Muscle of leg (tissue), 11 donors: ENCODE data around the gene TNKS2. TPM values are rescaled to one million over a fixed set of nuclear protein-coding genes. Genes with fewer than 3 reads are reported as not detected.
"Not testable (repeated sequence)": the region's sequence is repeated elsewhere in the genome, so short reads cannot be mapped to it uniquely, and the experiment has no call there.

Experiments used
- DNase-seq: peaks from one replicate; pipeline ENCODE4 v3.0.0; 2013
- H3K27ac ChIP-seq: one replicate; pipeline ENCODE4 v1.5.1; 2013; ENCODE audit warnings: mild to moderate bottlenecking, low read length, control low read depth
- H3K27me3 ChIP-seq: one replicate; pipeline ENCODE4 v1.6.1; 2013; ENCODE audit warnings: low read length; ENCODE audit not compliant: control insufficient read depth, insufficient read depth
- H3K36me3 ChIP-seq: one replicate; pipeline ENCODE4 v1.6.1; 2013; ENCODE audit warnings: low read length; ENCODE audit not compliant: control insufficient read depth, insufficient read depth
- H3K4me1 ChIP-seq: one replicate; pipeline ENCODE4 v1.6.1; 2013; ENCODE audit warnings: low read length; ENCODE audit not compliant: control insufficient read depth, insufficient read depth
- H3K4me3 ChIP-seq: one replicate; pipeline ENCODE4 v1.5.1; 2013; ENCODE audit warnings: low read length, control low read depth
- H3K9me3 ChIP-seq: replicated peaks from 2 replicates; pipeline ENCODE4 v1.6.1; 2013; ENCODE audit warnings: low read depth, low read length; ENCODE audit not compliant: control insufficient read depth
- WGBS: methylation state at CpG from one replicate; pipeline ENCODE4 v1.1.5; 2013; ENCODE audit warnings: missing lambda C conversion rate; ENCODE audit not compliant: insufficient coverage; 5-methylcytosine and 5-hydroxymethylcytosine counted together
- polyA plus RNA-seq, 8 donors: library from polyadenylated mRNA; unstranded; fragments of 120-200 nt; gene quantifications; one replicate each; pipeline versions ENCODE4 v1.2.1 to v1.2.3, GENCODE V29; 2013; ENCODE audit warnings: inconsistent platforms in 1 of 8, low replicate concordance in 1 of 8; ENCODE audit not compliant: insufficient read length in 8 of 8, insufficient read depth in 1 of 8
- total RNA-seq: library from RNA; stranded (reverse); fragments of 120-200 nt; gene quantifications from one replicate; pipeline ENCODE4 v1.2.4, GENCODE V29; 2013

Gene TNKS2
- total and polyA plus RNA-seq, 9 donors: 23.0 to 42.0 (median 33.4) TPM

DNA sequence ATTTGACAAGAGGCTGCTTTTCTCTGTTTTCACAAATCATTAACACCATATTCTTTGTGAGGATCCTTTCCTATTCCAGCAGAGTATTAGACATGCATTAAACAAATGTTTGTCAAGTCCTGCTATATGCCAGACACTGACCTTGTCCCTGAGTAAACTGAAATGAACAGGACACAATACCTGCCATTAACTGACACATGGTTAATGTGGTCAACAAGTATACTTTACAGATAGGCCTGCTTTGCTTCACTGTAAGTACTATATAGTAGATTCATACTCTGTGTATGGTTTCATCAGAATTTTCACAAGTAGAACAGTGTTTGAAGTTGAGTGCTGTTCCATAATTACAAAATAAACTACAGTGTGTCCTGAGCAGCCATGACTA lies 5.9 kb downstream of the TNKS2 start:
- H3K27me3 ChIP-seq: no peaks in the 10 kb centered on the region
- no peak for DNase-seq
- H3K4me3 ChIP-seq: no peak overlapping the region
- peaks cover 7% of the 10 kb centered on the region for H3K36me3 ChIP-seq
- no peak overlapping the region for H3K27ac ChIP-seq
- H3K4me1 ChIP-seq: no peaks in the 10 kb centered on the region
- H3K9me3 ChIP-seq: no peaks in the 10 kb centered on the region

DNA sequence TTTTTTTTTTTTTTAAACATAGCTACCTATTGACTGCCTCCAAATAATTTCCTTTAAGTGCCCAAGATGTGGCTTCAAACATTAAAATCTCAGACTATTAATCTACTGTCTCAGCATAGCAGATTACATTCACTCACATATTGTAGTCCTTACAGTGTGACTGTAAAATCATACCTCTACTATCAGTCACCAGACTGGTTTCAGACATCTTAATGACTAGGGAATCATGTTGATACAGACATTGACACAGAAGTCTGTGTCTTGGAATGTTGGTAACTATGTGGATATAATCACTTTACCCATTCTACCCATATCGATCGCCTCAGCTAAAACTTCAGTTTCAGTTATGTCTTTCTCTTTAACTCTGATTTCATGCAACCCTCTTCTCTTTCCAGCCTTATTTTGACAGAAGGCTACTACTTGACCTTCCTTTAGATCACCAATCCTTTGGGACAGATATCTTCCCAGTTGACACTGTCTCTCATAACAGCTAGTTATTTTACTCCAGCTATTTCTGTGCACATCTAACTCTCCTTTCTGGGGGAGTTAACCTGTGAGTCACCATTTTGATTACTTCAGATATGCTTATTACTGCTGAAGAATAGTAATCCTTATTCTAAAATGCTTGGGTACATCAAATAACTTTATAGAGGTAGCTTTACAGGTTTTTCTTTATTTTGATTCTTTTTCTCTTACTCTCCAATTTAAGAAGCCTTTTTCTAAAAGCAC lies 7.0 kb downstream of the TNKS2 start:
- H3K36me3 ChIP-seq: peaks cover 7% of the 10 kb centered on the region
- no peak for DNase-seq
- no peaks in the 10 kb centered on the region for H3K9me3 ChIP-seq
- no peaks in the 10 kb centered on the region for H3K4me1 ChIP-seq
- no peak overlapping the region for H3K27ac ChIP-seq
- 100% methylated on average over 2 of the region's 2 CpGs for WGBS
- H3K4me3 ChIP-seq: no peak overlapping the region
- H3K27me3 ChIP-seq: no peaks in the 10 kb centered on the region

DNA sequence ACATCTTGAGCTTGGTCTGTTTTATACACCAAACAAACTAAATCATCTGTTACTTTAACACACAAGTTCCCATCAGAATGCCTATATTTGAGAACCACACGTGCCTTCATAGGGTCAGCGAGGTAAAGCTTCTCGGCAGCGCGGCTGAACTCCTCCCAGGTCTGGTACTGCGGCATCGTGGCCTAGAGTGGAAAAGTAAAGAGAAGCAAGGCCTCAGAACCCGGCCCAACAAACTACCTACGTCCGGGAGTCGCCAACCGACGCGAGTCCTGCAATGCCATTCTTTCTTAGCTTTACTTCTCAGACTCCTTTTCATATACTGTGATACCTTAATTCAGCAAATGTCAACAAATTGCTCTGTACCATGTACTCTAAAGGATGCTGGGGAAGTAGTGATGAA lies 9.0 kb downstream of the TNKS2 start:
- H3K27me3 ChIP-seq, H3K4me3 ChIP-seq, H3K36me3 ChIP-seq, H3K27ac ChIP-seq, DNase-seq, H3K9me3 ChIP-seq, H3K4me1 ChIP-seq: not testable (repeated sequence)
- WGBS: no CpG with 5 or more reads among the region's 14 CpGs

DNA sequence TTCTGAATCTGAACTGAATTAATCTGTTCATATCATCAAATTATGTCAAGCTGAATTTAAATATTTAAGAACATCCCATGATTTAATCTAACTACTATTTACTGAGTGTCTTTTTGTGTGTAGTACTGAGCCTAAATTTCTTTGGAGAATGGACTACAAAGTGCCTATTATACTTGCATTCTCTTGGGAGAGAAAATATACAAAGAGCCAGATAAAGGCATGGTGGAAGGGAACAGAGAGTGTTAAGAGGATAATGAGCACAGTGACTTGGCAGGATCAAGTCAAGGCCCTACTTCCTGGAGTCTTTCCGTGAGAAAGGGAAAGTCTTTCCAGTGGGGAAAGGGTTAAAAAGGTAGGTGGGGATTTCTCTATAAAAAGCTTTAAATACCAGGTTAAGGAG lies 15.0 kb downstream of the TNKS2 start:
- no peaks in the 10 kb centered on the region for H3K9me3 ChIP-seq
- H3K36me3 ChIP-seq: peaks cover 13% of the 10 kb centered on the region
- no peaks in the 10 kb centered on the region for H3K27me3 ChIP-seq
- H3K4me1 ChIP-seq: no peaks in the 10 kb centered on the region
- no peak overlapping the region for H3K4me3 ChIP-seq
- 86% methylated on average over 1 of the region's 1 CpG for WGBS
- no peak for DNase-seq
- no peak overlapping the region for H3K27ac ChIP-seq

DNA sequence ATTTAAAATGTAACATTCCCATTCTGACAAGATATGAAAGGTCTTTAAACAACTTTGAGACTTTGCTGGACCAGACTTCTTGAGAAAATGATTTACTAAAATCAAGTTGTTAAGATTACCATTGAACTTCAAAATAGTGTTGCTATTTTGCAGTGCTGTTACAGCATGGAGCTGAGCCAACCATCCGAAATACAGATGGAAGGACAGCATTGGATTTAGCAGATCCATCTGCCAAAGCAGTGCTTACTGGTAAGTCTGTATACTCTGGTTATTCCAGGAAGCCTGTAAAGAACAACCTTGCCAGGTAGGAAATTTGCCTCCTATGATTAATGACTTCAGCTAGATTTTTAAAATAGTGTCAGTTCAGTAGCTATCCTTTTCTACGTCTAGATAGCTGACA lies 18.8 kb downstream of the TNKS2 start:
- H3K27ac ChIP-seq: no peak overlapping the region
- H3K27me3 ChIP-seq: no peaks in the 10 kb centered on the region
- H3K4me3 ChIP-seq: no peak overlapping the region
- H3K36me3 ChIP-seq: peaks cover 31% of the 10 kb centered on the region
- no peak for DNase-seq
- WGBS: 75% methylated on average over 1 of the region's 2 CpGs
- no peaks in the 10 kb centered on the region for H3K9me3 ChIP-seq
- no peaks in the 10 kb centered on the region for H3K4me1 ChIP-seq

DNA sequence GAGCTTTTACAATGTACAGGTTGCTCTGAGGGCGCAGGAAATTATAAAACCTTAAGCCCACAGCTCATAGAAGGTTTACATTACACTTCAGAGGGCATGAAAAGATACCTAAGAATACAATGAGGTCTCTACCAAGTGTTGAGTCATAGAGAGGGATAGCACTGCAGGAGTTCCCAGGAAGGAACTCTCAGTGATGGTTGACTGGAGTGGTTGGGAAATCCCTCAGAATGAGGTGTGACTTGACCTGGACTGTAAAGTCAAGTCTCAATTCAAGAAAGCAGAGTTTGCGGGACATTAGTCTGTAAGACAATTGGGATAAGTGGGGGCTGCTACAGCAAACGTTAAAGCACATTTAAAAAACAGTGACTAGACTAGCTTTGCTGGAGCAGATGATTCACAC lies 21.9 kb downstream of the TNKS2 start:
- H3K27me3 ChIP-seq: no peaks in the 10 kb centered on the region
- no peak for DNase-seq
- H3K36me3 ChIP-seq: peaks cover 48% of the 10 kb centered on the region
- H3K9me3 ChIP-seq: no peaks in the 10 kb centered on the region
- H3K4me3 ChIP-seq: no peak overlapping the region
- H3K4me1 ChIP-seq: no peaks in the 10 kb centered on the region
- H3K27ac ChIP-seq: no peak overlapping the region
- WGBS: 74% methylated on average over 2 of the region's 3 CpGs

DNA sequence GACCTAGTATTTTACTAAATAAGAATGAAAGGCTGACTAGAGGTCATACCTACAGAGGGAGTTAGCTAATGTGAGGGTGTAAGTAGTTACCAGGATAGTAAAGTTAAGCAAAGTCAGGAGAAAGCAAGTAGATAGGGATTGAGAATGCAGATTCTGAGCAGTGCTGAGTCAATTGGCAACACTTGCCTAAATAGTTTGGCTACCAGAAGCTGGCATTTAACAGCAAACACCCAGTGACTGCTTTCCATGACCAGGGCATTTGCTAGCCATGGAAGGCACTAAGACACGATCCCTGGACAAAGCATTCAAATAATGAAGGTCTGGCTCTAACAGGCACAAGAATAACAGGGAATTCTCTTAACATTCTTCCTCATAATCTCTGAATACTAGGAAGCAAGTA lies 25.9 kb downstream of the TNKS2 start:
- H3K4me3 ChIP-seq: no peak overlapping the region
- no peaks in the 10 kb centered on the region for H3K9me3 ChIP-seq
- no CpG with 5 or more reads among the region's 1 CpG for WGBS
- no peak for DNase-seq
- H3K36me3 ChIP-seq: peaks cover 41% of the 10 kb centered on the region
- no peaks in the 10 kb centered on the region for H3K27me3 ChIP-seq
- H3K27ac ChIP-seq: no peak overlapping the region
- H3K4me1 ChIP-seq: no peaks in the 10 kb centered on the region

DNA sequence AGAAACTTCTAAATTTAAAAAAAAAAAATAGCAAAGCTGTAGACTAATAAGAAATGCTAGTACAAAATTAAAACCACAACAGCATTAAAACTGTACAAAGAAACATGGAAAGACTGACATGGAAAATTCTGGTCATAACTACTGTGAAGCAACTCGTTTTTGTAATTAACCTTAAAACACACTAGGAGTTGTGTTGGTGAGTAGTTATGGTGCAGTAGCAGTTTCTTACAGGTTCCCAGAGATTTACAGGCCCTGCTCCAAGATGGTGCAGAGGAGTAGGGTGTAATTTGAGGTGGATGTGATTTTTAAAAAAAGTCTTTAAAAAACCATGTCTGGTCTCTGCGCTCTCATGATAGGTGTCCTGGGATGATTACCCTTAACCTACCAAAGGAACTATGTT lies 31.0 kb downstream of the TNKS2 start:
- Histone ChIP-seq H3K4me1 (no peaks in the 10 kb centered on the region), H3K4me3 (no peak overlapping the region), H3K27ac (no peak overlapping the region), H3K36me3 (peaks cover 16% of the 10 kb centered on the region), H3K9me3 (no peaks in the 10 kb centered on the region), H3K27me3 (no peaks in the 10 kb centered on the region)
- no peak for DNase-seq
- WGBS: no CpG with 5 or more reads among the region's 2 CpGs

DNA sequence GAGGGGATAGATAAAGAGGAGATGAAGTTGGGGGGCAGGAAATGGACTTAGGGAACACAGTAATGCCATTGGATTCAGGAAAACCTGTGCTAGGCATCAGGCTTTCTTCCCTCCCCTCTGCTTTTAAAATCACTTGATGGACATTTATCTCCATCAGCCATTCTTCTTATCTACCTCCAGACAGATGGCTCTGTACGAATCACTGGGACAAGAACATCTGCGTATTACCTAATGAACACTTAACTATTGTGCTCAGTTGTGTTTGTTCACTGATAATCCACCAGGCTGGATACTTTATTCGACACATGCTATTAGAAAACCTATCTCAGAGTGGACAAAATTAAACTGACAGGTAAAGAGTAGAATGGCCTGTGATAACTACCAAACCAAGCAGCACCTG lies 40.0 kb downstream of the TNKS2 start:
- Histone ChIP-seq H3K9me3 (no peaks in the 10 kb centered on the region), H3K27me3 (no peaks in the 10 kb centered on the region), H3K36me3 (peaks cover 31% of the 10 kb centered on the region), H3K27ac (no peak overlapping the region), H3K4me3 (no peak overlapping the region), H3K4me1 (no peaks in the 10 kb centered on the region)
- no peak for DNase-seq
- WGBS: no CpG with 5 or more reads among the region's 3 CpGs

DNA sequence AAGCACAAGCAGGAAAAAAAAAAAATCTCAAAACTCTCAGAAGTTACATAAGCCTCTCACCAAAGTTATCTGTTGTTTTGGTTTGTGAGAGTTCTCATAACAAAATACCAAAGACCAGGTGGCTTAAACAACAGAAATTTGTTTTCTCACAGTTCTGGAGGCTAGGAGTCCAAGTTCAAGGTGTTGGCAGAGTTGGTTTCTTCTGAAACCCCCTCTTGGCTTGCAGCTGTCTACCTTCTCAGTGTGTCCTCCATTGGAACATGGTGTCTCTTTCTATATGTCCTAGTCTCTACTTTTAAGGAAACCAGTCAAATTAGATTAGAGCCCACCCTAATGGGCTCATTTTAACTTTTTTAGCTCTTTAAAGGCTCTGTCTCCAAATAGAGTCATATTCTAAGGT lies 44.9 kb downstream of the TNKS2 start:
- no peaks in the 10 kb centered on the region for H3K27me3 ChIP-seq
- H3K4me3 ChIP-seq: no peak overlapping the region
- H3K36me3 ChIP-seq: peaks cover 37% of the 10 kb centered on the region
- DNase-seq: no peak
- no peaks in the 10 kb centered on the region for H3K9me3 ChIP-seq
- no peak overlapping the region for H3K27ac ChIP-seq
- H3K4me1 ChIP-seq: no peaks in the 10 kb centered on the region

DNA sequence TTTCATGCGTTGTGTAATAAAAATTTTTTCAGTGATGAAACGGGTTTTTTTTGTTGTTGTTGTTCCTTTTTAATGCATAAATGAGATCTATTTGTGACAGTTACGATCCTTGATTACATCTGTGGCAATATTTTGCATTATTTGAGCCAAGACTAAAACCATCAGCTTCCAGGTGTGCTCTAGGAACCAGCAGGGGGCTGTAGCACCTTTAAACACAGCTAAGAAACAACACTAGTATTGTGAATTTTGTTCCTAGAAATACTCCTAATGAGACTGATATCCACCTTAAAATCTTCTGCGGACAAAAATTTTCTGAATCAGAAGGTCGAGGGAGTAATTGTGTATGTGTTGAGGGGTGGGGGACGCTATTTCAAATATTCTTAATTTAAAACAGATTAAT lies 58.4 kb downstream of the TNKS2 start:
- WGBS: no CpG with 5 or more reads among the region's 6 CpGs
- Histone ChIP-seq H3K27me3 (no peaks in the 10 kb centered on the region), H3K4me1 (no peaks in the 10 kb centered on the region), H3K27ac (no peak overlapping the region), H3K4me3 (no peak overlapping the region), H3K36me3 (peaks cover 25% of the 10 kb centered on the region), H3K9me3 (no peaks in the 10 kb centered on the region)
- DNase-seq: peak; percentile 15
